Regular cardiac myocyte (primary cell): Measurements from ENCODE around the gene CHD1. TPM values are rescaled to one million over a fixed set of nuclear protein-coding genes. Genes with fewer than 3 reads are reported as not detected.

ENCODE experiments used
- total RNA-seq: library from RNA; depleted of rRNA; stranded (reverse); fragments of >200 nt; gene quantifications from 2 replicates; pipeline ENCODE4 v1.2.3, GENCODE V29; 2014

Gene CHD1
- total RNA-seq, result 39.2 and 49.8 TPM in 2 replicates

DNA sequence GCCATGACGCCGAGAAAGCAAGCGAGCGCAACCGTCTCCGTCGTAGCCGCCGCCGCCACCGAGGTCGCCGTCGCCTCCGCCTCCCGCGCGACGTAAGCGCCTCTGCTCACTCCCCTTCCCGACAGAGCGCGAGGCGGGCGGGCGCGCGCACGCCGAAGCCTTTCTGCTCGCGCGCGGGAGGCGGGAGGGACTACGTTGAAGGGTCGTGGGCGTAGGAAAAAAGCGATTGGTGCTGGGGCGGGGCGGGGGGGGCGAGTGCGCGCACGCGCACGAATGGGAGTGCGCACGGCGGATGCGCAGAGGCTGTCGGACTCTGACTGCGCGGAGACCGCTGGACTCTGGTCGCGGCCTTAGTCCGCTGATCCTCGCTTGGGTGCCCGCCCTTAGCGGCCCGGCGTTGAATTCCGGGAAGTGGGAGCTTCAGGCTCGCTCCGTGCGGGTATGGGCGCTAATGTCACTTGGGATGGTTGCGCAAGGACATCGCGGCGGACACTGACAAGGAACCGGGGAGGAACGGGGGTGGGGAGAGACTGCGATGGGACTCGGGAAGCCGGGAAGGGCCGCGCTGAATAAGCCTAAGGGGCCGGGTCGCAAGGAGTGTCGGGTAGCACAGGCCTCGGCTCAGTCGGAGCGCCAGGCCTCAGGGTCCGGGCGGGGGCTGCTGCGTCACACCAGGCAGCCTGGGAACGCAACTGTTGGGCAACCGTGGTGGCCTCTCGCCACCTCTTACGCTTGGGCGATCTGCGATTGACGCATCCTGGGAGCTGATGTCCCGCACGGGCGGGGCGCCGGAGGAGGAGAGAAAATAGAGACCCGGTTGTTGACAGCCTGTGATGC is at the start of gene CHD1:
CHD1 (minus strand) TSS at position 135 of the 837 bp plus-strand sequence. CDS start 2,621 bp downstream, outside the sequence.

Other genes starting within 250 kb of the CHD1 start
- gene RGMB, start 155.3 kb downstream of the CHD1 start, total RNA-seq, result 47.9 and 97.2 TPM in 2 replicates